Stimulated activated CD8-positive, alpha-beta memory T cell treated with anti-CD3 and anti-CD28 coated beads, Interleukin-7, amount 100 ng/mL, for 24 hours (primary cell): ENCODE measurements around the gene TOMM22.

Experiments used
- DNase-seq: peaks from one replicate; pipeline ENCODE4 v3.0.0-alpha.2; 2020; ENCODE audit warnings: low read depth

The TOMM22 gene

DNA sequence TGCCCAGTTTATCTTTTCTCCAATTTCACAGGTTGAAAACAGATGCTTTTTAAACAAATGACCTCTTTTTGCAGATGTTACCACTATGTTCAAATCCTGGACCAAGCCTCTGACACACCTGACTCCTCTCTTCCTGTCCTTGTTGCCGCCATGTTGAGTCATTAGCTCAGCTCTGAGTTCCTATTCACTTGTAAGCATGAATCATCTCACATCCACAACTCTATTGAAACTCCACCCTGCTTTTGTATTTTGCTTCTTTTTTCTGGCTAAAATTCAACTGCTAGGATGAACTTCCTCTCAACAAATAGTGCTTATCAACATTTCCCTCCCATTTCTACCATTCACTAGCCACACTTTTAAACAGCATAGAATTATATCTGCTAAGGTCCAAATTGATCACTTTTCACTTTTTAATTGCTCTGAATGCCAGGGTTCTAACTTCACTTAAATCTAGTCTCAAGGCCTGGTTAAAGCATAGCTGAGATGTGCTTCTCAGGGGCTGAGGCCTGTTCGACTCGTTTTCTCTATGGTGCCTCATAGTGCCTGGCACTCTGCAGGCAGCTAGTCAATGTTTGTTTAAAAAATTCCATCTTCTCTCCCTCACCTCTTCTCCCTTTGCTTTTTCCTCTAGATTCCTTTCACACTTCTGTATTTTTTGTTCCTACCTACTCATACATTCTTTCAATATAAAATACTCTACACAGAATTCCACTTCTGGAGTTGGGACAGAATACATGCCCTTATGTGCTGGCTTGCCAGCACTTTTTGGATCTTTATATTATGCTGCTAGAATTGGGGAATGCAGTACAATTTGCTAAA is 15.1 kb downstream of the TOMM22 start:
- no peak for DNase-seq

DNA sequence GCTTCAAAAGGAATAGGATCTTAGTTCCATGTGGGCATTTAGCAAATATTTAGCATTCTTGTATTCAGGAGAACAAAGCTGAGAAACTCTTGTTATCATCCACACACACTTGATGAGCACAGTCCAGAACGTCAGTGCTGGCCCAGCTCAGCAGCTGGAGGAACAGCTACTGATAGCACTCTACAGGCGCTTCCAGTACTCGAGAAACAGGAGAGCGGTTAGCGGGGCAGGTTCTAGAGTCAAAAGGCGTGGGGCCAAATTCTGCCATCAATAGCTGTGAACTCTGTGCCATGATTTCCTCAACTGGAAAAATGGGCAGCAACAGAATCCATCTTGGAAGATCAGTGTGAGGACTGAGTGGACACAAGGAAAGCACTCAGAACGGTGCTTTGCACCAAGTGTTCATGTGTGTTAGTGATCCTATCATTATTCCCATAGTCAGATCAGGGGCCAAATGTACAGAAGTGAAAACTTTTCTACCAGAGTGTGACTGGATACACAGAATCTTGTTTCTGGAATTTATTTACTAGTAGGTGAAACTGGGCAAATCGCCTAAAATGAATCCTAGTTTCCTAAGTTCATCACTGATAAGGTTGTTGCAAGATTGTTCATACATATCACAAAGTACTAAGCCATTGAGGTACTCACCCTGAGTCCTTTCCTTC is 15.8 kb downstream of the TOMM22 start:
- no peak for DNase-seq

DNA sequence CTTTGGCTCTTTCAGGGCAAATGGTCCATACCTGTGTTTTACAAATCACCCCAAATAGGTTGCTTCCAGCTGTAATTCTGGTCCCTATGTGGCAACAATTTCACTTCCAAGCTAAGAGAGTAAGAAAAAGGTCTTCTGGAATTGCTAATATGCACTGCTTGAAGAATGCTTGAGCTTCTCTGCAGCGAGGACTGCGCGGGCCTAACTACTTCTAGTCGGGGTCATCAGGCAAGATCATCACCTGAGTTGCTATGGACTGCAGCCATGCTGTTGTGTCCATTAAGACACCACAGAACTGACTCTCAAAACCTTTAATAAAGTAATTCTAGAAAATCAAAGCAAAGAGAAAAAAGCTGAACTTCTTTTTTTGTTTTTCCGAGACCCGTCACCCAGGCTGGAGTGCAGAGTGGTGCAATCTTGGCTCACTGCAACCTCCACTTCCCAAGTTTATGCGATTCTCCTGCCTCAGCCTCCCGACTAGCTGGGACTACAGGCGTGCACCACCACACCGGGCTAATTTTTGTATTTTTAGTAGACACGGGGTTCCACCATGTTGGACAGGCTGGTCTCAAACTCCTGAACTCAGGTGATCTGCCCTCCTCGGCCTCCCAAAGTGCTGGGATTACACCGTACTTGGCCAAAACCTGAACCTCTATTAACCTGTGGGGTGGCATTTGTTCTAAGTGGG is 16.8 kb downstream of the TOMM22 start:
- no peak for DNase-seq

DNA sequence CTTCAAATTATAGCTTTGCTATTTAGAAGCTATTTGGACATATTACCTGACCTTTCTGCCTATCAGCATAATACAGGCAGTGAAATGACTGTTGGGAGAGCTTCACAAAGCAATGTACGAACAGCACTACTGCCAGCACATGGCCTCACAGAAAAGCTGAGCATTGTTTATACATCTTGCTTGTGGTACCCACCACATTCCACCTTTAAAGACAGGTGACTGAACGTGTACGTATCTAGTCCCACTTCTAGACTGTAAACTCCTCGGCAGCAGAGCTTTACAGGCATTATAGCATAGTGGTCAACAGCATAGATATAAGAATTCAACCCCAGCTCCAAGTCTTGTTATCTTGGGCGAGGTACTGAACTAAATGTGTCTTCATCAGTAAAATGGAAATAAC is 17.4 kb downstream of the TOMM22 start:
- DNase-seq, result no peak

DNA sequence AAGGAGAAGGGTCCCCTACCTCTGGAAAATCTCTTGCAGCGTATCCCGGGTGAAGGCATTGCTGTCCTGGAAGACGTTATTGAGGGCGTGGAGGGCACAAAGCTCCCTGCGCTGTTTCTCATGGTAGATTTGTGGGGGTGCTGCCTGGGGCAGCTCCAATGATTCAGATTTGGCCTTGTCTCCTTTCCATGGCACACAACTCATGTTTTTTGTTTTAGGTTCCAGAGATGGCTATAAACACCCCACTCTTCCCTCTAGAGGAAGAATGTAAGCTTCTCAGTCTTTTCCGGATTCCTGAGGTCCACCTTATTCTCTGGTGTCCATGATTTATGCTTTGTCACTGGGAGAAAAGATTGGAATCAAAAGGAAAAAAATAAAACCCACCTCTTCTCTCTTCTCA is 18.0 kb downstream of the TOMM22 start:
- no peak for DNase-seq

DNA sequence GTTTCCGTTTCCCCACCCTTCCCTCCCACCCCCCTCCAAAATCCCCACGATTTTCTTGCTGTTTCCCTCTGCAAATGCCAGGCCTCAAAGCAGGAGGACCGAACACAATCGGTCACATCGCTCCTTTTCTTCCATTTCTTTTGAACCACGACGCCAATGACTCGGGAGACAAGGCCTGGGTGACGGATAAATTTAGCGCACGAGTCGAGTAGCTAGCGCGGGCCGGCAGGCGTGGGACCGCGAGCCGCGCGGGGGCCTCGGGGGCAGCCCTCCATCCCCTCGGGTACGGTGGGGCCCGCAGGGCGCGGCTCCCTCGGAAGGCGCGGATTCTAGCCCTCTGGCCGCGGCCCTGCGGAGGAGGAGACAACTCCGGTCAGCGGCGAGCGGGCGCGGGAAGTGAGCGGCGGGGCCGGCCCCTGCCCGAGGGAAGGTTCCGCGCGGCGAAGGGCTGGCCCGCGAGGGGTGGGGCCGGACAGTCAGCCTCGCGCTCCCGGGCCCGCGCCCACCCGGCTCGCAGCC is 18.6 kb downstream of the TOMM22 start:
- DNase-seq, result no peak

DNA sequence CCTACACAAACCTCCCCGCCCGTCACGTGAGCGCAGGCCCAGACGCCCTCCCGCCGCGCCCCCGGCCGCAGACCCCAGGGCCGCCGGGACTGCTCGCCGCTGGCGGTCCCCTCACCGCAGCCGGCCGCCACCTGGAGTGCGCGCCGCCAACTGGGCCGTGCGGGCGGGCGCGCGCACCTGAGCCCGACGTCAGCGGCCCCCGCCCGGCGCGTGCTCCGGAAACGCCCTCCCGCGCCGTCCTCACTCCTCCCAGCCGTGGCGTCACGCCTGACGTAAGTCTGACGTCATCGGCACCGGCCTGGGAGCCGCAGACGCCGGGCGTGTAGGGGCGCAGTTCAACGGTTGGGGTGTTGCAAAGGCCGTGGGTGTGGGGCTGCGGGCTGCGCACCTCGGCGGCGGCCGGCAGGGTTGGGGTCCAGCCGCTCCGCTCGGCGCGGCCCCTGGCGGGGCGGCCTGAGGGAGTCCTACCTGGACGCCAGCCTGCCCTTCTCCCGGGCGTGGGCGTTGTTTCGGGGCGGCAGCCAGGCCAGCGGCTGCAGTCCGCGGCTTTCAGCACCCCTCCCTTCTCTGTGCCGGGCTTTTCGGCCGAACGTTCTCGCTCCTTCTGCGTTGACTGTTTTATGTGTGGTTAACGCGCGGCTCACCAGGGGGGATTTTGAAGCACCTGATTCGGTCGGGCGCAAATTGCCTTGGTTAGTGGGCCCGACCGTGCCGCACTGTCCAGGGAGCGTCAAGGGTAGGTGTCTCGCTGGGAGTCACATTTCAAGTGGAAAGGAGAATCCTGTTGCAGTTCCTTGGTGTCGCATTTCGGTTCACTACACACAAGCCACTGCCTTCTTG is 19.3 kb downstream of the TOMM22 start, which contains the start of gene JOSD1:
Gene JOSD1, minus strand, starts transcription at position 155 of the 840 bp plus-strand sequence. CDS start 956 bp downstream, outside the sequence.
- peak; percentile 97 for DNase-seq

DNA sequence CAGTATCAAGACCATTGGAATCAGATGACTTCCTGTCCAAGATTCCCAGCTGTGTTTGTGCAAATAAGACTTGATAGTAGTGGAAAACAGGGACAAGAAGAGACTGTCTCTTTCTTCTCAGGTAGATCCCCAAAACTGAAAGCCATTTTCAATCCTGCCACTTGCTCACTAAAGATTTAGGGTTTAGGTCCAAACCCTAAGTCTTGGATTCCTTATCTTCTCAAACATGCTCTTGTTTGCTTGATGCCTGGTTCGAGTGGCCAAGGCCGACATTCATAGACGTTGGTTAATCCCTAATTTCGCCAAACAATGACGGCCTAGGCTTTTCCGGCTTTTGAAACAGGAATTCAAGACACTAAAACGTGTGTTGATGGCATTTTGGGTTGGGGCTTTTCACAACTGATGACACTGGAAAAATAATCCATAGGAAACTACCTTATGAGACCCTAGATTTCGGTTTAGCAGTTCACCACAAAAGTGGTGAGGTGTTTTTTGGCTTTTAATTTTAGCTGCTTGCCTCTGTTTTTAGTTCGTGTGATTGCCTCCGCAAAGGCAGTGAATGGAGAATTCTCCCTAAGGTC is 23.0 kb downstream of the TOMM22 start:
- DNase-seq, result no peak

DNA sequence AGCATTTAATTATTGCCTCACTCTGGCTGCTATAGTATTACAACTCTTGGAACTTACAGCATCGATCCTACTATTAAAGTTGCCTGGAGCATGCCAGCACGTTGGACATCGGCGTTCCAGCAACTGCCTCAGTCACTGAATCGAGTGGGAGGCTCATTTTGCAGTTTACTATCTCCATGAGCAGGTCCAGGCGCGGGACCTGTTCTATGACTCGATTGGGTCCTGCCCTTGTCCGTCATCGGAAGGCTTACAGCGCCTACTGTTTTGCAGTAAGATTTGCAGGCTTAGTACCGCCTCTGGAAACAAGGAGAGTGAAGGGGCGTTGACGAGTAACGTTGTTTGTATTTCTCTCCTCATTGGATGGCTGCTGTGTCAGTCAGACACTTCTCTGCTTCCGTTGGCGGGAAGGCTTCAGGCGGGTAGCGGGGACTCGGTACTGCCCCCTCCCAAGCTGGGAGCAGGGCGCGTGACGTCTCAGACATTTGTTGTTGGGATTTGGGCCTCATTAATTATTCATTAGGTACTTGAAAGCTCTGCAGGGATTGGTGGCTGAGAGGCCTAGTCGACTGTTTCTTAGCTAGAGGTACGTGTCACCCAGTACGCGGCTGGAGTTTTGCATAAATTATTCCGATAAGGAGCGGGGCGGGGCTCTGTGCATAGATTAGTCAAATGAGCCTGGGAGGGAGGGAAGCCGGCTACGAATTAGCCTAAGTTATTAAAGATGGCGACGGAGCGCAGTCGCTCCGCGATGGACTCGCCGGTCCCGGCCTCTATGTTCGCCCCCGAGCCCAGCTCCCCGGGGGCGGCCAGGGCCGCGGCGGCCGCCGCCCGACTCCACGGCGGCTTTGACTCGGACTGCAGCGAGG is 23.7 kb downstream of the TOMM22 start, which contains the start of gene GTPBP1:
Gene GTPBP1, plus strand, starts transcription at position 710 of the 866 bp plus-strand sequence. Its CDS starts 12 bp downstream, at position 722.
- peak; percentile 86 for DNase-seq

DNA sequence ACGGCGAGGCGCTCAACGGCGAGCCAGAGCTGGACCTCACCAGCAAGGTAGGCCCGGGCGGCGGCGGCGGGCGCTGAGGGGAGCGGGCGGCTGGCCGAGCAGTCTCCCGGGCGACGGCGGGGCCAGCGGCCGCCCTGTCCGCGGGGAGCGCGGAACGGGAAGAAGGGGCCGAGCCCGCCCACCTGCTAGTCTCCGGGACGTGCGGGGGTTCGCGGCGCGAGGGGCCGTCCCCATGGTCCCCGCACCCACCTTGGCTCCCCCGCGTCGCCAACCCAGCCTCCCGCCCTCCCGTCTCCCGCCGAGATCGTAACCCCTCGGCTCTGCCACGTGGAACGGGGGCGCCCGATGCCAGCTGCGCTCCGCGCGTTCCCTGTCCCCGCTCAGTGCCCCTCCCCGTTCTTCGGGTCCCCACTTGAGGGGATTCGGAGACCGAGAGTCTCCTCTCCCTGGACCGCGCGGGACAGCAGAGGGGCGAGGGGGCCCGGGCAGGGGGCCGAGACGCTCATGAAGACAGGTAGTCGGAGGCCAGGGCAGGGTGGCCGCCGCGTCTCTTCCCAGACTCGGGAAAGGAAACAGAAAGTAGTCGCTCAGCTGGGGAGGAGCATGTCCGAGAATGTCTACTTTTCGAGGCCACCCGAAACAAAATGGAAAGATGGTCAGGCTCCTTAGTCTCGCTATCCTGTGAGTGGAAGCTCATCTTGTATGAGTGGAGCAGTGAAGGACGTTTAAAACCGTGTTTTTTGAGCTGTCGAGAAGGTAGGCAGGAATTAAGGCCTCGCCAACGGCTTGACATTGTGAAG is 24.5 kb downstream of the TOMM22 start:
- no peak for DNase-seq

DNA sequence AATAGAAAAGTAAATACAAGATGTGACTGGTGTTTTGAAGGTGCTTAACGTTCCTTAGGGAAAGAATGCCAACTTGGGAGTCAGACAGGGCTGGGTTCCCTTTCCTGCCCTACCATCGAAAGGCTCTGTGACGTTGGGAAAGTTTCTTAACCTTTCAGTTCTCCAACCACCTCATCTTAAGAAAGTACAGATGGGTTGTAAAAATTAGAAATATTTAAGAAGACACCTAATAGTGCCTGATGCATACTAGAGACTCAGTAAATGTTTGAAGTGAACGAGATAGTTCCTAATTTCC is 25.1 kb downstream of the TOMM22 start:
- no peak for DNase-seq

DNA sequence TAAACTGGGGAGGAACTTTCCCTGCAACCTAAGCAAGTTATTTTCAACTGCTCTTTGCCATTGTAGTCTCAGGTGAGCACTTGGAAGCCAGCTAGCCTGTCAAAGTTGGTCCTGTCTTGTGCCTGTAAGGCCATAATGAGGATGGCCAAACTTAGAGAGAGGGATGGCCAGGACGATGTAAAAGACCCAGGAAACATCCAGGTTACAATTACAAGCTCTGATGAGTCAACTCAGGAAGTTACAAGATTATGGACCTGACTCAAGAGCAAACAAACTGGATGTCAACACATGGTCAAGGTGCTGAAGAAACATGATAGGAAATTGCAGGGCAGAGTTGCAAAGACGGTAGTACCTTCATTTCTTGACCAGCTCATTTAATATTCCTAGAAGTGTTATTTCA is 25.6 kb downstream of the TOMM22 start:
- no peak for DNase-seq

DNA sequence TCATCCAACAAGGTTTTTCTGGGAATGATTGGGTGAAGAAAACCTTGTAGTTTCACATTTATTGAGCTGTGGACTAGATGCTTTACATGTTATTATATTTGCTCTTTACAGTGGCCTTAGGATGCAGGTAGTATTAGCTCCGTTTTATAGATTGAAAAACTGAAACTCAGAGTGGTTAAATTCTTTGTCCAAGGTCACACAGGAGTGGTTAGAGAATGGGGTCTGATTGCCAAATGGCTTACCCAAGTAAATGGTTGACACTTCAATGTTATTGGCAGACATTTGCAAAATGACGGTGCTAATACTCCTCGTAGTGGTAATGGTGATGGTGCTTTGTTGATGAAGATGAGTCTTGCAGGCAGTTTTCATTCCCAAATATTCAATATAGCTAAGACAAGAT is 26.2 kb downstream of the TOMM22 start:
- DNase-seq, result no peak

DNA sequence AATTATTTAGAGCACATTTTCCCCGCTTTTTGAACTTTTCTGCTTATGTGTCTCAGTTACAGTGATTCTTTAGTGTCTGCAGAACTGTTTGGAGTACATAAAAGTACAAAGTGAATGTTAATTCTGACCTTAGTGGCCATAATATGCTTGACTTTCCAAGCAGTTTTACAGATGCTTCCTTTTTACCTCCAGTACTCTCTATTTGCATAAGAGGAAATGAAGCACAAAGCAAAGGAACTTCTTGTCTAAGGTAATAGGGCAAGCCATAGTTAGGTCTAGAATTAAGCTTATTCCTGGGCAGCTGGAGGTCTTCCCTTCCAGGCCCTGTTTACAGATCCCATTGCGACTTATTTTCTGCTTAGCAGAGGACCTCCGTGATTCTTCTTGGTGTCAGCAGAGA is 27.5 kb downstream of the TOMM22 start:
- no peak for DNase-seq

DNA sequence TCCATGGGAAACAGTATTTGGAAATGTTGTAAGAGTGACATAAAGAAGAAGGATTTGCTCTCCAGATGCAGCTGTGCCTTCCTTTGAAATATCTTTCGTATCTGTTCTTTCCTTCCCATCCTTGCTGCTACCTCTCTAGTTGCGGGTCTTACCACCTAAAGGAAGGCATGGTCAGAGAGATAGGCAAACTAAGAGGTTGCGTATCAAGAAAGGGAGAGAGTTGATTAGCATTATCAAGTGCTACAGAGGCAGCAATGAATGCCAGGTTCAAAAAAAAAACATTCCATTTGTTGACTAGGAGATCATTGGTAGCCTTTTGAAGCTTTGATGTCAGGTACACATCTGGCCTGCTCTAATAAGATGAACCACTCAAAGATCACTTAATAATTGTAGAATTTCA is 28.6 kb downstream of the TOMM22 start:
- no peak for DNase-seq

DNA sequence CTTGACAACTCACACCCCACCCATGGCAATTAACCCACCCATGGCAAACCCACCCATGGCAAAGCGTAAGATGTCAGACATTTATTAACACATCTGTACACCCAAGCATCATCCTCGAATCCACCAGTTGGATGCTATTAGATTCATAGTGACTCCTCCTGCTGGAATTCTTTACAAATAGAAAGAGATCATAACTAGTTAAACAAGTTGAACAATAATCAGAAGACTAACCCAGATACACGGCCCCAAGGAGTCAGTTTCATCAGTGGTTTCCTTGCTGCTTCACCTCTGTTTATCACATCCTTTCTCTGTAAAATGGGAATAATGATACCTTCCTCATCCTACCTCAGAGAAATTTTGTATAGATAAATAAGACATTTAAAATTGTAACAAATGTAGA is 29.1 kb downstream of the TOMM22 start:
- no peak for DNase-seq

DNA sequence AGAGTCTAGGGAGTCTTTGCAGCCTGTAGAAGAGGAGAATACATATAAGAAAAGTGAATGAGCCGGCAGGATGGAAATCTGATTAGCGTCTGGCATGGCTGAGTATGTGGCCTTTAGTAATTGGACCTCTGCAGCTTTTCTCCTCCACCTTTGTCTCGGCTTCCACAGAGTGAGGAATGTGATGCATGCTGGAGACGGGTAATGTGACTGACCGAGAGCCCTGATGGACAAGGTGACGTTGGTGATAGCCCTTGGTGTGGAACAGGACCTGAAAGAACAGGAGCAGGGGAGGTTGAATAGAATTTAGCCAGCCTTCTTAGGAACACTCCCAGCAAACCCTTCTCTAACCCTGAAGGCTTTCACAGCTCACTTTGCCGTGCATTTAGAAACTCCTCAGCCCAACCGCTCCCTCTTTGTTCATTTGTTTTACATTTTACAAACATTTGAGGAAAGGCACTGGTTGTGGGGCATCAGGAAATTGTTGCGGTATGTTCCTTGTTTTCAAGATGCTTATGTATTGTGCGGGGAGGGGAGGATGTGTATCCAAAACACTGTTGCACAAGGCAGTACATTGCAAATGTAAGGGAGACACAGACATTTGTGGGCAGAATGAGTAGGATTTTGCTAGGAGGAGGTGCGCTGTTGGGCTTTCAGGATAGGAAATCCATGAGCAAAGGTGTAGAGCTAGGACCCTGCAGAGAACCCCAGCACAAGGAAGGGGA is 30.9 kb downstream of the TOMM22 start:
- DNase-seq, result no peak

DNA sequence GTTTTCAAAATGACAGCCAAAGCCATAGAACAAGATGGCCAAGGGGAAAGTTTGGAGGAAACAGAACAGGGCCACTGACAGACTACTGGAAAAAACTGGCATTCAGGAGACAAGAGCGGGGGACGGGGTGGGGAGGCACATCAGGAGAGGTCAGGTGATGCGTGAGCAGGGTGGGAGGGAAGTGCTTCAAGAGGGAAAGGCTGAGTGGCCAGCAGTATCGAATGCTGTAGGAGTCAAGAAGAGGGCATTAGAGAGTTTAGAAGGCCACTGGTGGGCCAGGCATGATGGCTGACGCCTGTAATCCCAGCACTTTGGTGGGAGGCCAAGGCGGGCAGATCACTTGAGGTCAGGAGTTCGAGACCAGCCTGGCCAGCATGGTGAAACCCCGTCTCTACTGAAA is 32.2 kb downstream of the TOMM22 start:
- DNase-seq, result no peak

DNA sequence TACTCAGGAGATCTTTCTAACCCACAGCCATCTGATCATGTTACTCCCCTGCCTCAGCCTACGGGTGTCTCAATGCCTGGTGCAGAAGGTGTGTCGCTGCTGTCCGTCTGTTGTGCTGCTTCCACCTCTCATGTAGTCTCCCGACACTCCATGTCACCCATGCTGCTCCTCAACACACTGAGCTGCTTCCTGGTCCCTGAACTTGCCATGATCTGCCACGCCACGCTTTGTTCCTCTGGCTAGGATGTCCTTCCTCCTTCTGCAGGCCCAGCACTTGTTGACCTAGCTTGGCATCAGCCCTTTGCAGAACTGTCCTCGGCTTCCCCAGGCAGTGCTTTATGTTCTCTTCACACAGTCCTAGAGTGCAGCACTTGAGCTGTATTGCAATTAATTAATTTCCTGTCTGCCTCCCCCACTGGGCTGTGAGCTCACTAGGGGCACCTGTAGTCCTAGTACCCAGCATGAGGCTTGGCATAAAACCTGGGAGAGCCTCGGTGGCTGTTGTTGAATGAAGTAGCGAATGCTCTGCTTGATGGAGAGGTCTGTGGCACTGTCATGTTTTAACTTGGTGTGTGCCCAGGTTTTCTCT is 33.5 kb downstream of the TOMM22 start:
- DNase-seq, result no peak
